Ectodermal cell (in vitro differentiated cells): ENCODE measurements around the gene LRRC37A. TPM values are rescaled to one million over a fixed set of nuclear protein-coding genes. Genes with fewer than 3 reads are reported as not detected.
"Not testable (repeated sequence)": the region's sequence is repeated elsewhere in the genome, so short reads cannot be mapped to it uniquely, and the experiment has no call there.

Experiments
- H3K27ac ChIP-seq: 2 replicates; pipeline ENCODE4 v1.7.0; 2013; ENCODE audit warnings: mild to moderate bottlenecking, low read depth, low read length; ENCODE audit not compliant: insufficient read depth, poor library complexity, severe bottlenecking
- H3K27me3 ChIP-seq: 2 replicates; pipeline ENCODE4 v1.7.0; 2013; ENCODE audit warnings: mild to moderate bottlenecking, low read length; ENCODE audit not compliant: insufficient read depth, control insufficient read depth, poor library complexity, severe bottlenecking
- H3K36me3 ChIP-seq: one replicate; pipeline ENCODE4 v1.7.0; 2013; ENCODE audit warnings: low read length; ENCODE audit not compliant: control insufficient read depth, insufficient read depth
- H3K4me1 ChIP-seq: one replicate; pipeline ENCODE4 v1.7.0; 2013; ENCODE audit warnings: low read length; ENCODE audit not compliant: control insufficient read depth, insufficient read depth
- H3K4me3 ChIP-seq: 2 replicates; pipeline ENCODE4 v1.7.0; 2013; ENCODE audit warnings: low read depth, low read length, control low read depth; ENCODE audit not compliant: insufficient read depth
- H3K9me3 ChIP-seq: 2 replicates; pipeline ENCODE4 v1.7.0; 2013; ENCODE audit warnings: mild to moderate bottlenecking, low read length, moderate library complexity; ENCODE audit not compliant: control insufficient read depth
- WGBS, 2 experiments: methylation state at CpG; one replicate each; pipeline ENCODE4 v1.1.7; 2013; ENCODE audit warnings: missing lambda C conversion rate in 2 of 2; 5-methylcytosine and 5-hydroxymethylcytosine counted together
- polyA plus RNA-seq, 4 experiments: library from polyadenylated mRNA; stranded (reverse); fragments of 50-300 nt; gene quantifications; one replicate each; pipeline ENCODE4 v1.2.3, GENCODE V29; 2013

The LRRC37A gene
- polyA plus RNA-seq (2013, experiment 1 of 4) = 2.1 TPM
- 1.8 TPM for polyA plus RNA-seq (2013, experiment 2 of 4)
- polyA plus RNA-seq (2013, experiment 3 of 4) = 2.0 TPM
- 2.0 TPM for polyA plus RNA-seq (2013, experiment 4 of 4)

DNA sequence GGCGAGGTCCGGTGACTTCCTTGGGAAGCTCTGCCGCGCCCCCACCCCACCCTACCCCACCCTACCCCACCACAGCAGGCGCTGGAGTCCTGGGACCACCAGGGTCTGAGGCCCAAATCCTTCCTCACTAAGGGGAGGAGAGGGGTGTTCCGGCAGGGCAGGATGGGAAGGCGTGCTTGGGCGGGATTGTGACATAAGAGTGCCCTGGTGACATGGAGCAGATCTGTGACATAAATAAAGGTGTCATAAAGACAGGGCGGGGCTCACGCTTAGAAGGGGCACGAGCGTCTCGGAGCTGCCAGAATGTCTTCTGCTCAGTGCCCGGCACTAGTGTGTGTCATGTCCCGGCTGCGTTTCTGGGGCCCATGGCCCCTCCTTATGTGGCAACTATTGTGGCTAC is at the start of gene LRRC37A:
Gene LRRC37A, plus strand, starts transcription at position 301 of the 400 bp plus-strand sequence. Its CDS starts 3 bp downstream, at position 304.
- H3K36me3 ChIP-seq, H3K27ac ChIP-seq, H3K4me1 ChIP-seq, H3K27me3 ChIP-seq, H3K4me3 ChIP-seq, H3K9me3 ChIP-seq: not testable (repeated sequence)
- no CpG with 5 or more reads among the region's 16 CpGs for WGBS, 2 experiments

DNA sequence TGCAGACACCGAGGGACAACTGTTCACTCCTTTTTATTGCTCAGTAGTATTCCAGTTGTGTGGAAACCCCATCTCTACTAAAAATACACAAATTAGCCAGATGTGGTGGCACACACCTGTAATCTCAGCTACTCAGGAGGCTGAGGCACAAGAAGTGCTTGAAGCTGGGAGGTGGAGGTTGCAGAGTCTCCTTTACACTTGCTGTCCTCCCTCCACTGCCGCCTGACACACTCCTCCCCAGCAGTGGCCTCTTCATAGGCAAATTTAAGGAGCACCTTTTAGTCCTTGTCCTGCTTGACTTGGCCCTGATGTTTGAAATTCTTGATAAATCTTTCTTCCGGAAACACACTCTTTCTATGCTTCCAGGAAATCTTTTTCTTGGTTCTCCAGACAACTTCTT is 45.8 kb upstream of the LRRC37A start:
- H3K36me3 ChIP-seq, H3K27ac ChIP-seq, H3K4me1 ChIP-seq, H3K27me3 ChIP-seq, H3K4me3 ChIP-seq, H3K9me3 ChIP-seq: not testable (repeated sequence)
- 89 to 90% methylated on average over 3 of the region's 3 CpGs for WGBS, 2 experiments

- not testable (repeated sequence) for H3K27ac ChIP-seq, H3K4me3 ChIP-seq, H3K4me1 ChIP-seq, H3K9me3 ChIP-seq, H3K36me3 ChIP-seq, H3K27me3 ChIP-seq
- WGBS, 2 experiments = 95 to 96% methylated on average over 22 to 24 of the region's 31 CpGs
Measured at GRCh38 chr17:46252804-46253203, 42.1 kb upstream of the LRRC37A start.

GRCh38 chr17:46253722-46254121 is 41.2 kb upstream of the LRRC37A start:
- not testable (repeated sequence) for H3K36me3 ChIP-seq, H3K4me1 ChIP-seq, H3K4me3 ChIP-seq, H3K27me3 ChIP-seq, H3K27ac ChIP-seq, H3K9me3 ChIP-seq
- 52 to 55% methylated on average over 7 to 8 of the region's 8 CpGs for WGBS, 2 experiments

- H3K27me3 ChIP-seq, H3K9me3 ChIP-seq, H3K4me3 ChIP-seq, H3K4me1 ChIP-seq, H3K27ac ChIP-seq, H3K36me3 ChIP-seq: not testable (repeated sequence)
- 91 to 98% methylated on average over 3 to 4 of the region's 6 CpGs for WGBS, 2 experiments
Measured at GRCh38 chr17:46254215-46254614, 40.7 kb upstream of the LRRC37A start.

GRCh38 chr17:46256369-46256768 is 38.6 kb upstream of the LRRC37A start:
- 80 to 90% methylated on average over 1 of the region's 1 CpG for WGBS, 2 experiments
- not testable (repeated sequence) for H3K9me3 ChIP-seq, H3K36me3 ChIP-seq, H3K4me3 ChIP-seq, H3K4me1 ChIP-seq, H3K27ac ChIP-seq
- peaks cover 20% of the 10 kb centered on the region for H3K27me3 ChIP-seq

- H3K4me3 ChIP-seq, H3K9me3 ChIP-seq, H3K36me3 ChIP-seq, H3K4me1 ChIP-seq, H3K27ac ChIP-seq: not testable (repeated sequence)
- WGBS, 2 experiments = 10 to 15% methylated on average over 28 to 31 of the region's 62 CpGs
- H3K27me3 ChIP-seq = peaks cover 36% of the 10 kb centered on the region
Measured at GRCh38 chr17:46259845-46260661, 34.9 kb upstream of the LRRC37A start.

- no peaks in the 10 kb centered on the region for H3K36me3 ChIP-seq
- peaks cover 55% of the 10 kb centered on the region for H3K27me3 ChIP-seq
- no peaks in the 10 kb centered on the region for H3K9me3 ChIP-seq
- WGBS, 2 experiments = 92 to 96% methylated on average over 8 of the region's 8 CpGs
- peaks cover 1% of the 10 kb centered on the region for H3K4me1 ChIP-seq
- H3K4me3 ChIP-seq = no peak overlapping the region
- H3K27ac ChIP-seq = no peak overlapping the region
Measured at GRCh38 chr17:46262271-46262670, 32.7 kb upstream of the LRRC37A start.

GRCh38 chr17:46264456-46265198 is 30.3 kb upstream of the LRRC37A start:
- H3K27ac ChIP-seq = no peak overlapping the region
- peaks cover 69% of the 10 kb centered on the region for H3K27me3 ChIP-seq
- H3K4me1 ChIP-seq = peaks cover 3% of the 10 kb centered on the region
- no peak overlapping the region for H3K4me3 ChIP-seq
- H3K9me3 ChIP-seq = no peaks in the 10 kb centered on the region
- no peaks in the 10 kb centered on the region for H3K36me3 ChIP-seq
- WGBS, 2 experiments = 72 to 78% methylated on average over 3 of the region's 3 CpGs

- H3K27ac ChIP-seq, H3K9me3 ChIP-seq, H3K36me3 ChIP-seq, H3K4me1 ChIP-seq: not testable (repeated sequence)
- 12 to 15% methylated on average over 21 of the region's 21 CpGs for WGBS, 2 experiments
- peak overlapping the region; percentile 55 for H3K4me3 ChIP-seq
- peaks cover 56% of the 10 kb centered on the region for H3K27me3 ChIP-seq
Measured at GRCh38 chr17:46266063-46266655, 28.8 kb upstream of the LRRC37A start.
